Fibroblast of mammary gland (primary cell): ENCODE measurements around the gene CACNA1C.

Experiments used
- DNase-seq: peaks from one replicate; pipeline ENCODE4 v3.0.0-alpha.2; 2010; ENCODE audit warnings: low read depth
- H3K4me3 ChIP-seq: 2 replicates; pipeline ENCODE4 v1.5.1; 2011; ENCODE audit warnings: low read depth, mild to moderate bottlenecking, low read length, moderate library complexity; ENCODE audit not compliant: control insufficient read depth
- CTCF ChIP-seq: conservative IDR thresholded peaks from 2 replicates; pipeline ENCODE4 v1.5.1; 2011; ENCODE audit warnings: low read depth, low read length, inconsistent platforms; ENCODE audit not compliant: control insufficient read depth, insufficient read depth

The CACNA1C gene

GRCh38 chr12:2745655-2746054 is 692.9 kb downstream of the CACNA1C start:
- no peak for TF ChIP-seq CTCF
- no peak overlapping the region for H3K4me3 ChIP-seq
- peak; percentile 15 for DNase-seq
